GM04503 (cell line): Measurements from ENCODE around the gene MEIOSIN.
"Not testable (repeated sequence)": the region's sequence is repeated elsewhere in the genome, so short reads cannot be mapped to it uniquely, and the experiment has no call there.

Experiments
- DNase-seq: peaks from one replicate; pipeline ENCODE4 v3.0.0-alpha.2; 2012; ENCODE audit warnings: low read depth

The MEIOSIN gene

GRCh38 chr19:45780448-45781213, 47.4 kb downstream of the MEIOSIN start:
- DNase-seq: no peak

DNA sequence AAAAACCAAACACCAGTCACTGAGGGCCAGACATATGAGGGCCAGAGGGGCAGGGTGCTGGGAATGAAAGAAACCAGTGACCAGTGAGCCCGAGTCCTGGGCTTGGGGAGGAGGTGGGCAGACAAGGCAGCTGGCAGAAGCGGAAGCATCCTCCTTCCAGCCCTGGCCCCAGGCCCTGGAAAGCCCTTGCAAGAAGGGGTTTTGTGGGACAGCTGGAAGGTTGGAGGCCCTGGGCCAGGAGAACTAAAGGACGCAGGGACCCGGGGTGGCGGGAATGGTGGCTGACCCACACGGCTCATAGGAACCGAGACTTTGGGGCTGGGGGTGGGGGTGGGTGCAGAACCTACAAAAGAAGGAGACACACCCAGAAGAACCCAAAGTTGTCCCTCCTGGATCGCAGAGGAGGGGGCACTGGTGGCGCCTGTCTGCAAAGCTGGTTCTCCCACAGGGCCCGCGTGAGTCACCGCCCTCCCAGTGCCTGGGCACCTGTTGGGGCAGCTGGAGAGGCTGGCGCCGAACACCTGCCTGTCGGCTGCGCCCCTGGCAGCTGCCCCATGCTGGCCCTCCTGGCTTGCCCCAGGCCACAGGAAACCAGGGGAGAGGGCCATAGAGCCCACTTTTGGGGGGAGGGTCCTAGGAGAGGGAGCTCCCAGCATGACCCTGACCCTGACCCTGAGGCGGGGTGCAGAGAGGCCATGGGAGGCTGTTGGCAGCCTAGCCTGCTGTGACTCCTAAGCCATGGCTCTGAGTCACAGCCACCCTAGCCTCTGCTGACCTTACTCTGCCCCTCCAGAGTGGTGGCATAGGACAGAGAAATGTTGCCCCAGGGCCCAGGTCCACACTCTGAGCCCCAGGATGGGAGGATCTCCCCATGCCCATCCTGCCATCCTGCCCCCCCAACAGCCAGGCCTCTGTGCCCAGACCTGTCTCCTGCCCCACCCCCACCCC, 48.2 kb downstream of the MEIOSIN start:
- DNase-seq: no peak

GRCh38 chr19:45782162-45782691, 49.0 kb downstream of the MEIOSIN start, which contains the start of gene DMPK:
TSS of gene DMPK (minus strand) at chr19:45782490. CDS start at chr19:45782352, 138 bp downstream.
- DNase-seq: no peak

DNA sequence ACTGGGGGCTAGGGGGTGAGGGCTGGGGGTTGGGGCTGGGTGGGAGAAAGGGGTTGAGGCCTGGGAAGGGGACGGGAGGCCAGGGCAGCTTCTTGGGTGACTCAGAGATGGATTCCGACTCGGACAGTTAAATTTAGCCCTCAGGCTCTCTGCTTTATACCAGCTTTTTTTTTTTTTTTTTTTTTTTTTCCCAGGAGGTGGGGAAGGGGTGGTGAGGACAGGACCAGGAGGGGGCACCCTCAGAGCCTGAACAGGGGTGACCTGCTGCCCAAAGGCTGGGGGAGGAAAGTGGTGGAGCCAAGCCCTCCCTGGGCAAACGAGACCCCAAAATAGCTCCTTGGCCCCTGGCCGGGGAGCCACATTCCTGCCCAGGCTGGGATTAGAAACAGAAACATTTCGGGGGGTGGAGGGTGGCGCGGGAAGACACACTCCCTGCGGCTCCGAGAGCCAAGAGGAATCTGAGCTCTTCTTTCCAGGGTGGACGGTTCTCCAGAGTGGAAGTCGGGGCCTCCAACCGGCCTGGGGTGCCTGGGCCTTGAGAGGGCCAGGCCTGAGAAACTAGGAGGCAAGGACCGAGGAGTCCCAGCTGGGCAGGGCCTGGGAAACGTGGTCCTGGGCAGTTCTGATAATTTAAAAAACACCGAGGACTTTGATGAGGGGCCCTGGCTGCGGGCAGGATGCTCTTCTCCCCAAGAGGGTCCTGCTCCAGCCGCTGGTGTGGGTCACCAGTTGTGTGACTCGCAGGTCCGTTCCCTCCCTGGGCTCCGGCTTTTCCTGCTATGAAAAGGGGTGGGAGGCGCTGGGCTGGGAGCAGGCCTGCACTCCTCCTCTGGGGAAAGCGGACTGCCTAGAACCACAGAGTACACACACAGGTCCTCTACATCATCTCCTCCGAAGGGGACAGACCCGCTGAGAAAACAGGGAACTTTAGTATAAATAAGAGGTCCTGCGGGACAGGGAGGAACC, 49.9 kb downstream of the MEIOSIN start:
- DNase-seq: peak; percentile 59

GRCh38 chr19:45784096-45784495, 50.9 kb downstream of the MEIOSIN start:
- no peak for DNase-seq

DNA sequence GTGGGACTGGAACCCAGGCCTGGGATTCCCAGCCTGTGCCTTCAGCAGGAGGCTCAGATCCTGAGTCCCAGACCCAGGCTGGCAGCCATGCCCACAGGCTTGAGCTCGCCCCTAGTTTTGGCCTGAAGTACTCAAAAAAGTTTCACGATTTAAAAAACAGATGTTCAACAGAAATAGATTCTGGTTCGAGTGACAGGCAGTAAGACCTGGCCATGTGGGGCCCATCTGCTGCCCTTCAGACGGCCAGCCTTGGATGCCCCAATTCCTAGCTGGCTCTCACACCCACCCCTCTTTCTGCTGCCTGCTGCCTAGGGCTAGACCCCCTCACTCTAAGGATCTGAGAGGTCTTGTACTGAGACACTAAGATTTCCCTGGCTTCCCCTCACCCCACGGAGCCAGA, 51.9 kb downstream of the MEIOSIN start:
- no peak for DNase-seq

DNA sequence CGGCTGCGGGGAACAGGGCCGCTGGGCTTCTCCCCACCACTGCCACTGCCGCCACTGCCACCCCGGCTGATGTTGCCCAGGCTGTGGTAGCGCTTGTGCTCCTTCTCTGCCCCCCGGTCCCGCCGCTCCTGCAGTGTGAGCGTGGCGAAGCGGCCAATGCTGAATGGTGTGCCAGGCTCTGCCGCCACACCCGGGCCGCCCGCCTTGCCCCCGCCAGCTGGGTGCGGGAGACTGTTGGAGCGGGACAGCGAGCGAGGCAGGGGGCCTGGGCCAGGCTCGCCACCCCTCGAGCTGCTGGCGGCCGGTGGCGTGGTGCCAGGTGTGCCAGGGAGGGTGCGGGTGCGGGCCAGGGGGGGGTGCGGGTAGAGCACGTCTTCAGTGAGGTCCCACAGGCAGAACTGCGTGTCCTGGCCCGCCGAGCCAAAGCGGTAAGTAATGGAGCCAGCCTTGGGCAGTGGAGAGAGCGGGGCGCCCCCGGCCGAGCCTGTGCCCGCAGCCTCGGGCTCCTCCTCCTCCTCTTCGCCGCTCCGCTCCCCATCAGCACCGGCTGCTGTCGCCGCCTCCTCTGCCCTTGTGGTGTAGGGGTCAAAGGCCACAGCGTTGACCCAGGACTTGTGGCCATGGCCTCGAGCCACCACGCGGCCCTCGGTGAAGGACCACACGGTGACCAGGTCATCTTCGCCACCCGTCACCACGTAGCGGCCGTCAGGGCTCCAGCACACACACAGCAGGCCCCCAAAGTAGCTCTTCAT, 52.7 kb downstream of the MEIOSIN start:
- DNase-seq: no peak

DNA sequence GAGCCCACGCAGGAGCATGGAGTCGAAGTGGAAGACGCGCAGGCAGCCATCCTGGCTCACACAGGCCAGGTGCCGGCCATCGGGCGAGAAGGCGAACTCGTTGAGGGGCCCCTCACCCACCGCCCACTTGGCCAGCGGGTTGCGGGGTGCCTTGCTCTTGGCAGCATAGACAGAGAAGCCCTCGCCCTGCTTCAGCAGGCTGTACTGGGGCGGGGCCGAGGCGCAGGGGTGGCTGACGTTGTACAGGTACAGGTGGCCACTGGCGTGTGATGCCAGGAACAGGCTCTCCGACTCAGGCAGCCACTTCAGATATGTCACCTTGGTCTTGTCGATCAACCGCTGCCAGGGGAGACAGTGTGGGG, 53.3 kb downstream of the MEIOSIN start:
- DNase-seq: no peak

DNA sequence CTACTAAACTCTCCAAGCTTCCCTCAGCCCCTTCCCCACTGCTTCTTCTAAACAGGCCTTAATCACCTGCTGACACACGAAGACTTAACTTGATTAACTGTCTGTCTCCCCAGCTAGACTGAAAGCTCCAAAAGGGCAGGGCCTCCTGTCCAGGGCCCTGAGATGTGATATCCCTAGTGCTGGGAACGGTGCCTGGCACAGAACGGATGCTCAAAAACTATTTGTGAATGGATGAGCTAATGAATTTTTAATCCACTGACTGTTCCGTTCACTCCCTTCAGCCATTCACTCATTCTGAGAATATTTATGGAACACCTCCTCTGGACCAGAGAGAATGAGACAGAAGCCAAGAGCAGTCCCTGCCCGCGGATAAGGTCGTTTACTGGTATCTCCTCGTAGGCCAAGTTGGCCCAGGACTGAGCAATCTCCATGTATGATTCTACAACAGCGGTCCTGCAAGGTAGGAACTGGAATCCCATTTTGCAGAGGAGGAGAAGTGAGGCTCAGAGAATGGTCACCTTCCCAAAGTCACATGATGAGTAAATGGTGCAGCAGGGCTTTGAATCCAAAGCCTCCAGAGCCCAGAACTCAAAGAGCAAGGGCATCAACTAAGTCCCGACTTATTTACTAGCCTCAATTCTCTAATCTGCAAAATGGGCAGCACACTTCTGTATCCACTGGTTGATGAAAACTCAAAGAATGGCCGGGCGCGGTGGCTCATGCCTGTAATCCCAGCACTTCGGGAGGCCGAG, 56.0 kb downstream of the MEIOSIN start:
- DNase-seq: no peak

- DNase-seq: no peak
Observed at GRCh38 chr19:45790942-45791341, 57.7 kb downstream of the MEIOSIN start.

GRCh38 chr19:45791744-45792469, 58.7 kb downstream of the MEIOSIN start:
- no peak for DNase-seq

GRCh38 chr19:45792470-45793177, 59.4 kb downstream of the MEIOSIN start, which contains the start of gene DMWD:
TSS of gene DMWD (minus strand) at chr19:45792845. CDS start at chr19:45792756, 89 bp downstream.
- DNase-seq: peak; percentile 79

DNA sequence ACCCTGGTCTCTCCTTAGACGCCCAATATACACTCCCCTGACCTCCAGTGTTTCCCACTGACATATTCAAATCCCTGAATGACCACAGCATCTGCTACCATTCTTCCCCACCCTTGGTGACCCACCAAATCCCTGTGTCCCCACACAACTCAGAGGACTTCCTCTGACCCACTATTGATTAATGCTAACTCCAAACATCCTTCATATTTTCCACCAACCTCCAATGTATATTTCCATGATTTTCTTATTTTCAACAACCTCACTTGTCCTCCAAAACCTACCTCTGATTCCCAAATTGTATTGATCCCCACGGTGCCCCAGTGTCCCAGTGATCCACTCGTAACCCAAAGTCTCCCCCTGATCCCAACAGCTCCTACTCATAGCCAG, 59.9 kb downstream of the MEIOSIN start:
- no peak for DNase-seq

DNA sequence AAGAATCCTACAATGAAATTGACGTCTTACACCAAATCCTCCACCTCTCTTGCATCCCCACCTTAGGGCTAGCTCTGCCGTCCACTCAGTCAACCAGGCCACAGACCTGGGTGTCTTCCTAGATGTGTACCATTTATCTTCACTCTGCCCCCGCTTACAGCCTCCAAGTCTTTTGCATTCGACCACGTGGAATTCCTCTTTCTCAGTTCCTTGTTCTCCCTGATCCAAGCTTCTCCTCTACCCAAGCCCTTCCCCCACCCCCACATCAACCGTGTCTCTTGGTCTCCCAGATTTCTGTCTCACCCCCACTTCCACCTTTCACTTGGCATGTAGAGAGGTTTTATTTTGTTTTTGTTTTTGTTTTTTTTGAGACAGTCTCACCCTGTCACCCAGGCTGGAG, 60.6 kb downstream of the MEIOSIN start:
- no peak for DNase-seq

- DNase-seq: no peak
Observed at GRCh38 chr19:45794627-45795026, 61.4 kb downstream of the MEIOSIN start.

- peak; percentile 67 for DNase-seq
Observed at GRCh38 chr19:45798995-45799517, 65.8 kb downstream of the MEIOSIN start.

DNA sequence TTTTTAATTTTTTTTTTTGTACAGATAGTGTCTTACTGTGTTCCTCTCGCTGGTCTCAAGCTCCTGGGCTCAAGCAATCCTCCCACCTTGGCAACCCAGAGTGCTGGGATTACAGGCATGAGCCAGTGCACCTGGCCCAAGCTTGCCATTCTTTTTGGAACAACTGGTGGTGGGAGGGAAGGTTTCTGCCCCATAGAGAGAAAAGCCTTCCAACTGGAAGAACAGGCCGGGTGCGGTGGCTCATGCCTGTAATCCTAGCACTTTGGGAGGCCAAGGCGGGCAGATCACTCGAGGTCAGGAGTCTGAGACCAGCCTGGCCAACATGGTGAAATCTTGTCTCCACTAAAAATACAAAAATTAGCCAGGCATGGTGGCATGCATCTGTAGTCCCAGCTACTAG, 66.3 kb downstream of the MEIOSIN start:
- DNase-seq: not testable (repeated sequence)

- no peak for DNase-seq
Observed at GRCh38 chr19:45800070-45800553, 66.9 kb downstream of the MEIOSIN start.
